HG02588 (cell line): Measurements from ENCODE around the gene AIF1.
"Not testable (repeated sequence)": the region's sequence is repeated elsewhere in the genome, so short reads cannot be mapped to it uniquely, and the experiment has no call there.

Experiments
- ATAC-seq: cut with Tn5 transposase; IDR thresholded peaks from one replicate; pipeline ENCODE4 v1.9.1; 2021; ENCODE audit warnings: mild to moderate bottlenecking, moderate library complexity; ENCODE audit not compliant: unreplicated experiment

Gene AIF1

DNA sequence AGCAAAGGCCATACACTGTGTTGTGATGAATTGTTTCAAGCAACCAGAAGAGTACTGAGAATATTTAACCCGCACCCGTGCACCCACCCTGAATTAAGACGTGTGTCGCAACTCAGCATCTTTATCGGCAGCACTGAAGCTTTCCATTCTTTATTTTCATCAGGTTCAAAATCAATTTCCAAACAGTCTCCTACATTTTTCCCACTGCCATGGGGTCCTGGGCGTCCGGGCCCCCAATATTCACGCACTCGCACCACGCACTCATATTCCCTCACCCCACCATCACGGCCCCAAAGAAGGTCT lies 34.6 kb upstream of the AIF1 start:
- no peak for ATAC-seq

DNA sequence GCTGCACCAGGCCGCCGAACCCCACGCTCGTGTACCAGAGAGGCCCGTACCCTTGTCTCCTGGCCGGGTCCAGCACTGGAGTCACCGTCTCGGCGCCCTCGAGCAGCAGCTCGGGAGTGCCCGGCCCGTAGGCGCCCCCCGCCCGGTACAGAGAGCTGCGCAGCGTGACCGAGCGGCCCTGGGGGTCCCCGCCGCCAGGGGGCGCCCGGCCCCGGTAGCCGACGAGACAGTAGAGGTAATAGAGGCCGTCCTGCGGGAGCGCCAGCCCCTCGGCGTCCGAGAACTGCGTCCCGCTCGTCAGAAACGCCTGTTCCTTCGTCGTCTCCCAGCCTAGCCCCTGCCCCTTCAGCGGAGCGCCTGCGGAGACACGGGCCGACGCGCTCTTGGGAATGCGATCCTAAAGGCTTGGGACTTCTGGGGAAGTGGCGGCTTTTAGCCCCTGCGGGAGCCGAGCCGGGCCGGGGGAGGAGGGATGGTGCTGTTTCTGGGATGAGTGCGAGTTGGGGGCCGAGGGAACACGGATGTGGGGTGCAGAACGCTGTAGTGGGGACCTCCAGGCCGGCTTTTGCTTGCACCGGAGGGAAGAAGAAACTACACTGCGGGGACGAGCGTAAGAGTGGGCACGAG lies 34.1 kb upstream of the AIF1 start:
- peak; percentile 46 for ATAC-seq

GRCh38 chr6:31581434-31582229 lies 33.4 kb upstream of the AIF1 start:
- no peak for ATAC-seq

DNA sequence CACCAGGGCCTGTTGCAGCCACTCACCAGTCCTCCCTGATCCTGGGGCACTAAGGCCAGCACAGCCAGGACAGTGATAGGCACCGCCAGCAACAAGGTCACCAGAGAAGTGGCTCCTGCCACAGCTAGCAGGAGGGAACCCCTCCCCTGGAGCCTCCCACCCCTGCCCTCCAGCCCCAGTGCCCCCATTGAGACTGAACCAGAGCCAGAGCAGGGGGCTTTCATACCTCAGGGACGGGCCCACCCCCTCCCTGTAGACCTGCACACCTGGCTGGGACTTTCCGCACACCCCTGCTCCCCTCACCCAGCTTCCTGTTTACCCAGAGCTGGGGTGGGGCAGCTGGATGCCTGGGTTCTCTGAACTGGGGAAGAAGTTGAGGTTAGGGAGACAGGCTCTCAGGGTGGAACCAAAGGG lies 32.8 kb upstream of the AIF1 start, which contains the start of gene LTB:
Gene LTB (minus strand): TSS at position 195 of the 414 bp plus-strand sequence. CDS start 7 bp downstream, at position 188.
- no peak for ATAC-seq

DNA sequence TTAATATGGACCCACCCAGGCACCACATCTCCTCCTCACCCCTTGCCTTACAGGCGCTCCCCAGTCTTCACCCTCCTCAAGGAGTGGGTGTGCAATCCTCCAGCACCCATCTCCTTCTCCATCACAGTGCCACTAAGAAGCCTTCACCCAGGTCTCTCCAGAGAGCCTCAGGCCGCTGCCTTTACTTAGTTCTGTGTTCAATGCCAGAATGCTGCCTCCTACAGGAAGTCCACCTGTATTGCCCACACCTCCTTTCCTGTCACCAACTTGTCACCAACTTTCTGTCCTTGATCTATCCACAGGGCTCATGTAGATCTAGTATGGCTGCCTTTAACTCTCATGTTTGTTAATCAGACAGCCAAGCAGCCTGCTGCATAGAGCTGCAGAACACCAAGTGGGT lies 29.5 kb upstream of the AIF1 start:
- ATAC-seq, result no peak

- no peak for ATAC-seq
Observed at GRCh38 chr6:31586008-31586407, 29.0 kb upstream of the AIF1 start, which contains the start of gene LST1. LST1 (plus strand) TSS chr6:31586277; CDS start chr6:31587300, 1,023 bp downstream.

DNA sequence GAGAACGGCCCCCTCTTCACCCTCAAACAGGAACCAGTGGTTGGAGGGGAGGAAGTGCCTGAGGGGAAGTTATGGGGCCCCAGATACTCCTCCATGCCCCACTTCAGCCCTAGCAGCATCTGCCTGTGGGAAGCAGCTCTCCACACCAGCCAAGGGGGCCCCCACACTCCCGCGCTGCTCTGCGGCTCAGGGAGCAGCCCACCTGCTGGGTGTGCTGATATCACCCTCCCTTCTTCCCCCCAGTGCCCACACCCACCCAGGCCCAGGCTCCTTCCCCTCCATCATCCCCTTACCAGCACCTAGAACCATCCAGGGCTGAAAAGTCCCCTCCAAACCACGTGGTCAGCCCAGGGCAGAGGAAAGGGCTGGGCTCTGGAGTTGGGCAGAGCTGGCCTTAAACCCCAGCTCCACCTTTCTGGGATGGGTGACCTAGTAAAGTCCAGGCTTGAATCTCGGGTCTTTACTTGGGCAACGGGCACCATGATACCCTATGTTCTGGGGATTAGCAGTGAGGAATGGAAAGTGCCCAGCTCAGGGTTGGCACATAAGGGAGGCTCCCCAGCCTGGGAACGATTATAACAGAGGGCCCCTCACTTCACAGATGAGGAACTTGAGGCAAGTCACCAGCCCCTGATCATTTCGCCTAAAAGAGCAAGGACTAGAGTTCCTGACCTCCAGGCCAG lies 28.3 kb upstream of the AIF1 start:
- no peak for ATAC-seq

DNA sequence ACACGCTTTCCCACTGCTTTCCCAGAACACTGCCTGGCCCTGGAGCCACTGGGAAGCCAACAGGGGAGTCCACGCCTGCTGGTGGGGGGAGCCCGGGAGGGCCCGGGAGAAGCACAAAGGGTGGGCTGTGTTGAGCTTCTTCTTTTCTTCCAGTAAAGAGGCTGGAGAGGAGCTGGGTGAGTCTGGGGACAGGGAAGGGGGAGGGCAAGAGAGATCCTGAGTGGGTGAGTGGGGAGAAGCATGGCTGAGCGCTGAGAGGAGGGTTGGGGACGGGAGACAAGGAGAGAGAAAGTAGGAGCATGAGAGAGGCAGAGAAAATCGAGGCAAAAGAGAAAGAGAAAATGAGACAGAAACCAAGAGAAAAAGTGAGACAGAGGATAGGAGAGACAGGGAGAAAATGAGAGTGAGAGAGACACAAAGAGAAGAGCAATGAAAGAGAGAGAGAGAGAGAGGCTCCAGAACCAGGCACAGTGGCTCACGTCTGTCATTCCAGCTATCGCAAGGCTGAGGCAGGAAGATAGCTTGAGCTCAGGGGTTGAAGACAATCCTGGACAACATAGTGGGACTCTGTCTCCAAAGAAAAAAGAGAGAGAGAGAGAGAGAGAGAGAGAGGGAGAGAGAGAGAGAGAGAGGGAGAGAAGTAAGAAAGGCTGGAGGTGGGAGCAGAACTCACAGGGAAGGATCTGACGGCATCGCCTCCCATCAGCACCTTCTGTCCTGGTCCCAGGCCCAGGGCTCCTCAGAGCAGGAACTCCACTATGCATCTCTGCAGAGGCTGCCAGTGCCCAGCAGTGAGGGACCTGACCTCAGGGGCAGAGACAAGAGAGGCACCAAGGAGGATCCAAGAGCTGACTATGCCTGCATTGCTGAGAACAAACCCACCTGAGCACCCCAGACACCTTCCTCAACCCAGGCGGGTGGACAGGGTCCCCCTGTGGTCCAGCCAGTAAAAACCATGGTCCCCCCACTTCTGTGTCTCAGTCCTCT lies 26.9 kb upstream of the AIF1 start:
- no peak for ATAC-seq

DNA sequence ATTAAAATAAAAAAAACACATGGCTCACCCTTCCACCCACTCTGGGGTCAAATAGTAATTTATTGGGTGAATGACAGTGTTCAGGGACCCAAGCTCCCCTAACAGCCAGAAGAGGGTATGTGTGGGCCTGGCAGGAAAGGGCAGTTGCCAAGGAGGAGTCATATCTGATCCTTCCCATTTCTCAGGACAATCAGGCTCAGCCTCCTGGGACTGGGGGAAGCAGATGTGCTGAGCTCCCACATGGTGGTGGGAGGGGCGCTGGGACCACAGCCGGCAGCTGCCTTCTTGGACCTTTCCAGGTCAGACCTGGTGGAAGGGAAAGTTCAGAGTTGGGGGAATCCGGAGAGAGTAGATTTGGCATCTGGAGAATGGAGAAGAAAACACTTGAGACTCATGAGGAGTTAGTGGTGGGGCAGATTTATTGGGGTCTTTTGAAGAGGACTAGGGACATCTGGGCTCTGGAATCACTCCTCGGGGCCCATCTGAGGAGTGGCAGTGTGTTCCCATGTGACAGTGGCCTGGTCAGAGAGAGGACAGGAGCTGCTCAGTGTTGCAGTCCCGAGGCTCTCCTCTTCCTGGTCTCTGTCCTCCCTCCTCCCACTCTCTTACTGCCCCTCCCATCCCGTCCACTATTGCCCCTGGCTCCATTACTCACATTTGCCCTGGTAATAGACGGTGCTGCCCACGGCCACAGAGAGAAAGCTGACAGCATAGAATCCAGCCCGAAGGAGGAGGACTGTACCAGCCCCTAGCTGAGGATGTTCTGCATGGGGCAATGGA lies 26.0 kb upstream of the AIF1 start:
- no peak for ATAC-seq

- not testable (repeated sequence) for ATAC-seq
Observed at GRCh38 chr6:31590691-31591090, 24.3 kb upstream of the AIF1 start.

- no peak for ATAC-seq
Observed at GRCh38 chr6:31592396-31592771, 22.6 kb upstream of the AIF1 start.

DNA sequence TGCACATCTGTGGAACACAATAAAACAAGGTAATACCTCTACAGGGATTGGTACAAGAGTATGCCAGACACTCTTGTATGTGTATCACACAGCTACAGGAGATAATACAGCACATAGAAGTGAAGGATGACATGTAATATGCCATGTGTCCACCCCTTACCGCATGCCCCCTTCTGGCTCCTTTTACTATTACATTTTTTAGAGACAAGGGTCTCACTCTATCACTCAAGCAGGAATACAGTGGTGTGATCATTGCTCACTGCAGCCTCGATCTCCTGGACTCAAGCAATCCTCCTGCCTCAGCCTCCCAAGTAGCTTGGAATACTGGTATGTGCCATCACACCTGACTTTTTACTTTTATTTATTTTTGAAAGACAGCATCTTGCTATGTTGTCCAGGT lies 18.0 kb upstream of the AIF1 start:
- ATAC-seq, result no peak

DNA sequence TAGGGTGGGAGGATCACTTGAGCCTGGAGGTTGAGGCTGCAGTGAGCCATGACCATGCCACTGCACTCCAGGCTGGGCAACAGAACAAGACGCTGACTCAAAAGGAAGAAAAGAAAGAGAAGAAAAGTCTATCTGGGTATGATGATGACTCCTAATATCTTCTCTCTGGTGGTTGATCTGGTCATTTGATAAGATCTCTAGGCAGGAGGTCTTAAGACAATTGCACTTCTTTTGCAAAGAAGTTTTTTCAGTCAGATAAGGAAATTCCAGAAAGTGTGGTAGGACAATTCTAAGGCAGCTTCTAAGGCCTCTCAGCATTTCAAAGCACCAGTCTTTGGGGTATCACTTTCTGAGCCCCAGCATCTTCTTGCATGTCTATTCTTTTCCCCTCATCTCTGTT lies 7.7 kb upstream of the AIF1 start:
- no peak for ATAC-seq

GRCh38 chr6:31609519-31610406 lies 5.3 kb upstream of the AIF1 start:
- ATAC-seq, result no peak

GRCh38 chr6:31610968-31611367 lies 4.1 kb upstream of the AIF1 start:
- no peak for ATAC-seq

DNA sequence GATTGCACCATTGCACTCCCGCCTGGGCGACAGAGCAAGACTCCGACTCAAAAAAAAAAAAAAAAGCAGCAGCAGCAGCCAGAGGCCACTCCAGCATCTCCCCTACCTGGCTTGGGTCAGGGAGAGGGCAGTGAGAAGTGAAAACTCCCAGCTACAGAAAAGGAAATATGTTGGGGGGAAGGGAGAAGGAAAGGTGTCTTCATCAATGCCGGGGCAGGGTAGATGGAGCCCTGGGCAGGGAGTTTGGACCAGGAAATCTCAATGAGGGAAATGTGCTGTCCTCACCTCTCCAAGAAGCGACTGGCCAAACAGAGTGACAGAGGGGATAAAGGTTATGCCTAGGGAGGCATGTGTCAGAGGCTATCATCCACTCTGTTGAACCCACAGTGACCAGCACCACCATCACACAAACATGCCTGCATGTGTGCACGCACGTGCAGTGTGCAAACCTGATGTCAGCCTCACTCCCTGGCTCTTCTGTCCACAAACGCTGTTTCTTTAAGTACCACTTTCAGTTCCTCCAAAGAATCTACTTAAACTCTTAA lies 887 bp upstream of the AIF1 start:
- ATAC-seq, result no peak

- ATAC-seq, result no peak
Observed at GRCh38 chr6:31615748-31616147, 714 bp downstream of the AIF1 start.

GRCh38 chr6:31617010-31617409 lies 2.0 kb downstream of the AIF1 start:
- ATAC-seq, result no peak
